GM21717 (cell line): Measurements from ENCODE around the gene NEMF.
"Not testable (repeated sequence)": the region's sequence is repeated elsewhere in the genome, so short reads cannot be mapped to it uniquely, and the experiment has no call there.

Experiments used
- ATAC-seq: cut with Tn5 transposase; IDR thresholded peaks from one replicate; pipeline ENCODE4 v1.9.1; 2021; ENCODE audit warnings: mild to moderate bottlenecking, moderate library complexity; ENCODE audit not compliant: unreplicated experiment

The NEMF gene

DNA sequence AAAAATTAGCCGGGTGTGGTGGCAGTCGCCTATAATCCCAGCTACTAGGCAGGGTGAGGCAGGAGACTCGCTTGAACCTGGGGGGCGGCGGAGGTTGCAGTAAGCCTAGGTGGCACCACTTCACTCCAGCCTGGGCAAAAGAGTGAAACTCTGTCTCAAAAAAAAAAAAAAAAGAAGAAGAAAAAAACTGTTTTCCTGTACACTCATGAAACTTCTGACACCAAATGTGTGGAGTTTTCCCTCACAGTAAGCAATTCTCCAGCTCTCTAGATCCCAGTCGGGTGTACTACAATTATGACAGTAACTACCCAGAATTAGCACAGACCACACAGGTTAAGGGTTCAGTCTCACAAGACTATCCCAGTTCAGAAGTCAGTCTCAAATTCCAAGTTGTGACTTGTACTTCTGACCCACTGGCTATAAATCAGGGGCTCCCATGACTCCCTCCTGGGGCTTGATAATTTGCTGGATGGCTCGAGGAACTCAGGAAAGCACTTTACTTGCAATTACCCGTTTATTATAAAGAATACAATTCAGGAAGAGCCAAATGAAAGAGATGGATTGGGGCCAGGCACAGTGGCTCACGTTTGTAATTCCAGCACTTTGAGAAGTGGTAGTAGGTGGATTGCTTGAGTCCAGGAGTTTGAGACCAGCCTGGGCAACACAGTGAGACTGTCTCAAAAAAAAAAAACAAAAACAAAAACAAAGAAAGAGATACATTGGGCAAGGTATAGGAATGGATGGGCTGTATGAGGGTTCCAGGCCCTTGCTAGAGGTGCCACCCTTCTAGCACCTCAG lies 27.9 kb upstream of the NEMF start:
- ATAC-seq: no peak

DNA sequence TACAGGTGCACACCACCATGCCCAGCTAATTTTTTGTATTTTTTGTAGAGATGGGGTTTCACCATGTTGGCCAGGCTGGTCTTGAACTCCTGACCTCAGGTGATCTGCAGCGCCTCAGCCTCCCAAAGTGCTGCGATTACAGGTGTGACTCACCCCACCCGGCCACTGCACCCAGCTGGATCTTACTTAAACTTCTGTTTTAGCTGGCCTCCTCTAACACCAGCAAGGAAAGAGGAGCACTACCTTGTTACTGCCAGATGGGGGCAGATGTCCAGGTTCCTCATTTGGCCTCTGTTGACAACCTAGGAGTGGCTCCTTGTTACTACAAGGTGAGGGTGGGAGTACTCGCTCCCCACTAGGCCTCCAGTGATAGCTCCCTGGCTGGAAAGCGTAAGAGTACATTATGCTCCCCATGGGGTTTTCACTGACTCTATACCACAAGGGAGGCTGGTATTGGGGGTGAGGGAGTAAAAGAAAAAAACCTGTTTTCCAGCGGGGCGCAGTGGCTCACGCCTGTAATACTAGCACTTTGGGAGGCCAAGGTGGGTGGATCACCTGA lies 27.1 kb upstream of the NEMF start:
- peak; percentile 76 for ATAC-seq

- no peak for ATAC-seq
These were observed 24.1 kb upstream of the NEMF start for GRCh38 chr14:49876563-49877127.

DNA sequence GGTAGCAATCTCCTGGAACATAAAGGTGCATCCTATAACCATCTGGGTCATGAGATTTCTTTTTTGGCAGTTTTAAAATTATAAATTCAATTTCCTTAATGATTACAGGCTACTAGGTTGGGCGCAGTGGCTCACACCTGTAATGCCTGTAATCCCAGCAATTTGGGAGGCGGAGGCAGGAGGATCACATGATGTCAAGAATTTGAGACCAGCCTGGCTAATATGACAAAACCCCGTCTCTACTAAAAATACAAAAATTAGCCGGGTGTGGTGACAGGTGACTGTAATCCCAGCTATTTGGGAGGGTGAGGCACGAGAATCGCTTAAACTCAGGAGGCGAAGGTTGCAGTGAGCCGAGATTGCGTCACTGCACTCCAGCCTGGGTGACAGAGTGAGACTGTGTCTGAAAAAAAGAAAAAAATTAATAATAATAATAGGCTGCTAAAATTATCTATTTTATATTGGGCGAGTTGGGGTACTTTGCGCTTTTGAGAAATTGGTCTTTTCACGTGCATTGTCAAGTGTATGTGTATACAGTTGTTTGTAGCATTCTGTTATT lies 23.1 kb upstream of the NEMF start:
- ATAC-seq: no peak

- not testable (repeated sequence) for ATAC-seq
These were observed 21.0 kb upstream of the NEMF start for GRCh38 chr14:49873548-49873947.

DNA sequence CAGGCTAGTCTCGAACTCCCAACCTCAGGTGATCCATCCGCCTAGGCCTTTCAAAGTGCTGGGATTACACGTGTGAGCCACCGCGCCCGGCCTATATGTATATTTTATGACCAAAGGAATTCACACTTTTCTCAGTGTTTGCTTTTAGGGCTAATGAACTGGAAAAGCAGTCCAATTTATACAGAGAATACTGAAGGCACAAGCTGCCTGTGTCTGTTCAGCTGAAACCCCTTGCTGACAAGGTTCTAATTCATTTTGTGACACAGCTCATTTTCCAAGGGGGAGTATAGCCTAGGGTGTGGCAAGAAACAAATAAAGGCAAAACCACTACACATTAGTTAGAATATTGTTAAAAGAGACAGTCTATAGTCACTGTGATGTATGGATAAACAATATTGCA lies 18.3 kb upstream of the NEMF start:
- ATAC-seq: no peak

GRCh38 chr14:49868720-49869114 lies 16.1 kb upstream of the NEMF start:
- ATAC-seq: no peak

GRCh38 chr14:49867831-49868719 lies 15.5 kb upstream of the NEMF start:
- peak; percentile 77 for ATAC-seq

DNA sequence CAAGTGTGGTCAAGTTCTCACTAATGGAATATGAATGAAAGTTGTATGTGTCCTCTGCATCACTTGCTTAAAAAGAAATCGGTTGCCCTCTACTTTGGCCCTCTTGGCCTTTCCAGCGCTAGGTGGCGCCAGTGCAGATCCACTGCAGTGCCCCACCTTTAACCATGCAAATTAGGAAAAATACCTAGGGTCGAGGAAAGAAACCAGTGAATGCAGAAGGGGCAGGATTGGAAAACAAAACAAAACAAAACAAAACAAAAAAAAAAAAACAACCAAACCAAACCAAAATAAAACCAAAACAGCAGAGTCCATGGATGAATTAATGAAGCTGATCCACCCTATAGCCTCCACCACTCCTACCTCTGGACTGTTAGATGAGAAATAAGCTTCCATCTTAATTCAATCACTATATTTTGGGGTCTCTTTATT lies 12.9 kb upstream of the NEMF start:
- no peak for ATAC-seq

DNA sequence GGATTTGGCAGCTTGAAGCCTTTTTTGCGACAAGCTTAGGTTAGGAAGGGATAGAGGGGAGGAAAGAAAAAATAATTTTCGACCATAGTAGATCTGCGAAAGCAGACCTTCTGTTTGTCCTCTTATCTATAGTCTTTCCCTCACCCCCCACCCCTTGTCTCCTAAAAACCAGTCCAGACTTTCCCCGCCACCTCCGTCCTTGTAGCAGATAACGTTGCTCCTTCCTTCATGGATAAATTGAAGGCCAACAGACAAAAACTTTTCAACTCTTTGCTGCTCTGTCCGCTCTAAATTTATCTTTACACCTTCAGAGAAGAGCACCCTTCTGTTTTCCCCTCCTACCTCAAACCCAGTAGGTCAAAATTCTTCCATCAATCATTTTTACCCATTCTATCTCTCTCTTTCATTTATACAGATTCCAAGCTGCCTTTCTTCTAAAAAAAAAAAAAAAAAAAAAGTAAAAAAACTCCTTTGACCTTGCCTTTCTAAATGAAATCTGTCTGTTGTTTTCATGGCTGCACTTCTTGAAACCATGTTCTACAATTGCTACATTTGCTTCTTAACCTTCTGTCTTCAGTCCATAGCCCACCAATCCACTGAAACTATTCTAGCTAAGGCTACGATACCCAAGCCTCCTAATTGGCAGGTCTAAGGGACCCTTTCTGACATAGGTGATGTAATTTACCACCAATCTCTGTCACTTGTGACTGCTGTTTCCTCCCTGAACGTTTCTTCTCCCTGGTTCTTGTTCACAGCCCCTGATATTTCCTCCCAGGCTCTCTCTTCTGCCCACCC lies 11.1 kb upstream of the NEMF start:
- ATAC-seq: no peak

DNA sequence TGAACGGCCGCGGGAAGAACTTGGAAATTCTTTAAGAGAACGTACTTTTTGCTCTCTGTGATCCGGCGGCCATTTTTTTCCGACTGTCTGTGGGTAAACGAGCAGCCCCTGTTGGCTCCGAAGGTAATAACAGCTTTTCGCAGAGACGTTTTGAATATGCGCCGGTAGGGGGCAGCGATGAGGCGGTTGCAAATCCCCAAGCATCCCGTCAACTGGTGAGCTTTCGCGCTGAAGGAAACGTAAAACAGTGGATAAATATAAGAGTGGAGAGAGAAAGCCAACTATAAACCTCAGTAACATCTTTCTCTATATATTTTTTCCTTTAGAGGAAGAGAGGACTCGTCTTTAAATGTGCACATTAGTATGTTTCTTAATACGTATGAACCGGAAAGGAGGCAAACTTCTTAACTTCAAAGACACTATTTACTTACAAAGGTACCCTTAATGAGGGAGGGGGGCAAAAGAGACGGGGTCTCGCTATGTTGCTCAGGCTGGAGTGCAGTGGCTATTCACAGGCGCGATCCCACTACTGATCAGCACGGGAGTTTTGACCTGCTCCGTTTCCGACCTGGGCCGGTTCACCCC lies 9.6 kb upstream of the NEMF start:
- ATAC-seq: peak; percentile 20

GRCh38 chr14:49861699-49862088 lies 9.1 kb upstream of the NEMF start:
- peak; percentile 3 for ATAC-seq

- ATAC-seq: no peak
These were observed 8.6 kb upstream of the NEMF start for GRCh38 chr14:49860988-49861698.

DNA sequence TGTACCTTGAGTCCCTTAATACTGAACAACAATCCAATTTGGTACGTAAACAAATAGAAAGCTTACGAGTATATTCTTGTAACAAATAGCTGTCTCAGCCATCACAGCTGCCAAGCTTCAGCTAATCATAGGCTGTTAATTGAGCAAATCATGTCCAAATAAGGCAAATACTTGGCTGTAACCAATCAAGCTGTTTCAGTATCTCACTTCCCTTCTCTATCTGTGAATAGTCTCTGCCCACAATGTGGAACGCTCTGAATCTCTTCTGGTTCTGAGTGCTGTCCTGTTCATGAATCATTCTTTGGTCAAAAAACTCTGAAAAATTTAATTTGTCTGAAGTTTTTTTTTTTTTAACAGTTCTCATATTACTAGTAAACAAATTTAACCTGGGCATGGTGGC lies 5.8 kb upstream of the NEMF start:
- ATAC-seq: no peak

DNA sequence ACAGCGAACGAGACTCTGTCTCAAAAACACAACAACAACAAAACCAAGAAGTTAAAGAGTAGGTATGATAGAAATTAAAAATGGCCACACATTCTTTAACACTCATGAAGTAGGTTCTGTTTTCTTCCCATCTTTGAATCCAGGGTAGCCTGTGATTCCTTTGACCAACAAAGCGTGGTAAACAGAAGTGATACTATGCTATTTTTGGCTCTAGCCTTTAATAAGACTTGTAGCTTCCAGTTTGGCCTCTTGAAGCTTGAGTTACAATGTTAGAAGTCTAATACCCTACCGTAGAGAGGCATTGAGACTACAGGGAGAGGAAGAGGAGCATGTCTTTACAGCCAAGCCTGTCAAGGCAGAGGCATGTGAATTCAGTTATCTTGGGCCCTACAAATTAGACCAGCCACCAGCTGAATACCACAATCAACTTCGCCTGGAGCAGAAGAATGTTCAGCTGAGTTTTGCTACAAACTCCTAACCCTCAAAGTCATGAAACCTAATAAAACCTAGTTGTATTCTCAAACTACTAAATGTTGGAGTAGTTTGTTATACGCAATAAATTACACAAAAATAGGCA lies 4.9 kb upstream of the NEMF start:
- no peak for ATAC-seq

DNA sequence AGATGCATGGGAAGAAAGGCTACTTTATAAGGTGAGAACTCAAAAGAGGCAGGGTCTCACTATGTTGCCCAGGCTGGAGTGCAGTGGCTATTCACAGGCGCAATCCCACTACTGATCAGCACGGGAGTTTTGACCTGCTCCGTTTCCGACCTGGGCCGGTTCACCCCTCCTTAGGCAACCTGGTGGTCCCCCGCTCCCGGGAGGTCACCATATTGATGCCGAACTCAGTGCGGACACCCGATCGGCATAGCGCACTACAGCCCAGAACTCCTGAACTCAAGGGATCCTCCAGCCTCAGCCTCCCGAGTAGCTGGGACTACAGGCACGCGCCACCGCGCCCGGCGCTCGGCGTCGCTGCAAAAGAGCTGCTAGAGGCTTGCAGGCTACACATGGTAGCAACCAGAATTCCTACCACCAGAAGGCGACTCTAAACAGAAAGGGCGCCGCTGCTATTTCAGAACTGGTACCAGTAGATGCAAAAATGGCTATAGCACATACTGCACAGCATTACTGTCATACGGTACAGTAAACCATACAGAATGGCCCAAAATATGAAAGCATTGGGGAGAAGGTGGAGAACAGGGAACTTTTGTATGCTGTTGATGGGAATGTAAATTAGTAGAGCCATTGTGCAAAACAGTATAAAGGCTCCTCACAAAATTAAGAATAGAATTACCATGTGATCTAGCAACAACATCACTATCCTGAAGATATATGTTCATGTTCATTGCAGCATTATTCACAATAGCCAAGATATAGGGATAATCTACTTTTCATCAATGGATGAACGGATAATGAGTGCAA lies 1.2 kb upstream of the NEMF start:
- ATAC-seq: no peak

GRCh38 chr14:49853158-49853477 lies 530 bp upstream of the NEMF start:
- ATAC-seq: peak; percentile 12

DNA sequence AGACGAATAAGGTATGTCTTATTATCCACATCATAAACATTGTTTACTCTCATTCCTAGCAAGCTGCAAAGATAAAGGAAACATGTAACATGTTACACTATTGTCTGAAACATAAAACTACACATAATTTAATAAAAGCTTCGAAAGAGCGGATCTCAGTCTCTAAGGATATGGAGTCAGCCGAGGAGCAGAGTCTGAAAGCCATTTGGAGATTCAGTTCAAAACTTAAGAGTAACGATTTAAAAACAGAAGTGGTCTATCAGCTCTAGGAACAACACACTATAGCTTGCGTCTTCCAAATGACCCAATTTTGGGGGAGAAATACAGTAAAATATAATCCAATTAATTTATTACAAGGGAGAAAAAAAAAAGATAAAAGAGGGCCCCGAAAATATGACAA lies 775 bp downstream of the NEMF start:
- no peak for ATAC-seq
